DMS153 (cell line): ENCODE measurements around the gene ITPRID2.
"Not testable (repeated sequence)": the region's sequence is repeated elsewhere in the genome, so short reads cannot be mapped to it uniquely, and the experiment has no call there.

ENCODE experiments used
- DNase-seq: peaks from one replicate; lab custom pipeline; 2025; lab: John Stamatoyannopoulos, UW

ITPRID2 gene

GRCh38 chr2:181961167-181961566 lies 69.6 kb downstream of the ITPRID2 start:
- not testable (repeated sequence) for DNase-seq

GRCh38 chr2:181962142-181962541 lies 70.6 kb downstream of the ITPRID2 start:
- DNase-seq = no peak

DNA sequence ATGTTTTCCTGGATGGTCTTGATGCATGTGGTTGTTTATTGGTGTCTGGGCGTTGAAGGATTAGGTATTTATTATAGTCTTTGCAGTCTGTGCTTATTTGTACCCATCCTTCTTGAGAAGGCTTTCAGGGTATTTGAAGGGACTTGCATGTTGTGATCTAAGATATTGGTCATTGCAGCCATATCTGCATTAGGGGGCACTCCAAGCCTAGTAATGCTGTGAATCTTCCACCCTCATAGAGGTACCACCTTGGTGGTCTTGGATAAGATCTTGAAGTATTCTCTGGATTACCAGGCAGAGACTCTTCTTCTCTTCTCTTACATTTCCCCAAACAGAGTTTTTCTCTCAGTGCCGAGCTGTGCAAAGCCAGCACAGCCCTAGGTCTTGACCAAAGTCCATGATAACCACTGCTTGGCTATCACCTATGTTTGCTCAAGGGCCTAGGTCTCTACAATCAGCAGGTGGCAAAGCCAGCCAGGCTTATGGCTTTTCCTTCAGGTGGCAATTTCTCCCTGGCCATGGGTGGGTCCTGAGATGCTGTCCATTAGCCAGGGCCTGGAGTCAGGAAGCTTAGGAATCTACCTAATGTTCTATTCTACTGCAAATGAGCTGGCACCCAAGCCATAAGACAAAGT lies 78.7 kb downstream of the ITPRID2 start:
- no peak for DNase-seq

DNA sequence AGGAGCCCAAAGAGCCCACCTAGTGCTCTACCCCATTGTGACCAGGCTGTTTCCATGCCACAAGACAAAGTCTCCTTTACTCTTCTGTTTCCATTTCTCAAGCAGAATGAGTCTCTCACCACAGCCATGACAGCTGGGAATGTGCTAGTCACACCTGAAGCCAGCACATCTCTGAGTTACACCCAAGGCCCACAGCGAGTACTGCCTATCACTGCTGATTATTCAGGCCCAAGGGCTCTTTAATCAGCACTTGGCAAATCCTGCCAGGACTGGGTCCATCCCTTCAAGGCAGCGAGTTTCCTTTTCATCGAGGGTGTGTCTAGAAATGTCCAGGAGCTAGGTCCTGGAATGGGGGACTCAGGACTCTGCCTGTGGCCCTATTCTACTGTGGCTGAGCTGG lies 79.5 kb downstream of the ITPRID2 start:
- no peak for DNase-seq

GRCh38 chr2:181972431-181973170 lies 81.1 kb downstream of the ITPRID2 start:
- no peak for DNase-seq

DNA sequence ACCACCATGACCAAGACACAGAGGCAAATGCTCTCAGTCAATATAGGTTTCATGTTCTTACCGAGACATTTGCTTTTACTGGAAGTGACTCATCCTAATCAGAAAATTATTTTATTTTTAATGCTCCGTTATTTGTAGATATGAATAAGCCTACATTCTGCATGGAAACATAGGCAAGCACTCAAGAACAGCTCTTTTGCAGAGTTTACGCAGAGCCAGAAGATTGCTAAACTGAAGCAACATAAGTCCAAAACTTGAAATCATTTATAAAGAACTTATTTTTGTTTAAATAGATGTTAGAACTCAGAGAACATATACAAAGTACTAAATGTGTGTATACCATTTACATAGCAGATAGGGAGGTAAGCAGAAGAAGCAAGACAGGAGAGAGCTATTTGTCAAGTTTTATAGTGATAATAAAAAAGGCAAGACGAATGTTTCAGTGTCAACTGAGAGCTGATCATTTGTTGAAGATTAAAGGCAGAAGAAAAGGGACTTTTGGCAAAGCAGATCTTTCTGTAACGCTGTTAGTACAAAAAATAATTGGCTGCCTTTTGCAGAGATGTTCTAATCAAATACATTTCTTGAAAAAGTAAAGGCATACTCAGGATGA lies 81.7 kb downstream of the ITPRID2 start:
- no peak for DNase-seq

DNA sequence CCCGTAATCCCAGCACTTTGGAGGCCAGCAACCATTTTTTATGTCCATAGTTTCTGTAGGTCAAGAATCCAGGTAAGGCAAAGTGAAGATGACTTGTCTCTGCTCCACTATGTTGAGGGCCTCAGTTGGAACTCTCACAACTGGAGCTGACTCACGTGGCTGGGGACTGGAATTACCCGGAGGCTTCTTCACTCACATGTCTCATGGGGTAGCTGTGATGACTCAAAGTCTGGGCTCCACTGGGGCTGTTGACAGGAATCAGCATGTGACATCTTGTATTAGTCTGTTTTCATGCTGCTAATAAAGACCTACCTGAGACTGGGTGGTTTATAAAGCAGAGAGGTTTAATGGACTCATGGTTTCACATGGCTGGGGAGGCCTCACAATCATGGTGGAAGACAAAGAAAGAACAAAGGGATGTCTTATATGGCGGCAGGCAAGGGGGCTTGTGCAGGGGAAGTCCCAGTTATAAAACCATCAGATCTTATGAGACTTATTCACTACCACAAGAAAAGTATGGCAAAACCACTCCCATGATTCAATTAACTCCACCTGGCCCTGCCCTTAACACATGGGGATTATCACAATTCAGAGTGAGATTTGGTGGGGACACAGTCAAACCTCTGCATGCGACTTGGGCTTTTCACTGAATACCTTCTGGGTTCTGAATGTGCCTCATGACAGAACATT lies 86.3 kb downstream of the ITPRID2 start:
- no peak for DNase-seq

GRCh38 chr2:181978351-181979150 lies 87.0 kb downstream of the ITPRID2 start:
- no peak for DNase-seq
